Adrenal gland (tissue), 5 donors: ENCODE data around the gene STARD10.

Experiments
- CTCF ChIP-seq, 6 experiments: fragments of 450-650 bp in 4 of 6; fragments of 200-600 bp in 2 of 6; sonication (generic) in 1 of 6; IDR thresholded peaks; 1 replicate in 5 of 6; 2 replicates in 1 of 6; pipeline versions ENCODE4 v1.5.1 to v1.8.0; 2016 to 2021; ENCODE audit warnings: antibody characterized with exemption in 6 of 6, mild to moderate bottlenecking in 2 of 6, moderate library complexity in 1 of 6
- POLR2A ChIP-seq, 2 donors: fragments of 450-650 bp; IDR thresholded peaks; one replicate each; pipeline ENCODE4 v1.6.1; 2017; ENCODE audit warnings: antibody characterized with exemption in 2 of 2, mild to moderate bottlenecking in 2 of 2, moderate library complexity in 1 of 2
- donor health status: DM: no; HTN: no; CAD: no.

- TF ChIP-seq CTCF (IDR thresholded peaks at IDR 0.05) (no peak), POLR2A (IDR thresholded peaks at IDR 0.05) (no peak)
These were observed 43.2 kb downstream of the STARD10 start for GRCh38 chr11:72750556-72751115.
